Superior temporal gyrus (tissue), 1 donor: ENCODE data around the gene XRN1.

Source experiments
- DNase-seq: peaks from one replicate; pipeline ENCODE4 v3.0.0-alpha.2; 2016; ENCODE audit errors: extremely low spot score

XRN1 gene

GRCh38 chr3:142272200-142272891, 175.5 kb downstream of the XRN1 start:
- peak; percentile 88 for DNase-seq

DNA sequence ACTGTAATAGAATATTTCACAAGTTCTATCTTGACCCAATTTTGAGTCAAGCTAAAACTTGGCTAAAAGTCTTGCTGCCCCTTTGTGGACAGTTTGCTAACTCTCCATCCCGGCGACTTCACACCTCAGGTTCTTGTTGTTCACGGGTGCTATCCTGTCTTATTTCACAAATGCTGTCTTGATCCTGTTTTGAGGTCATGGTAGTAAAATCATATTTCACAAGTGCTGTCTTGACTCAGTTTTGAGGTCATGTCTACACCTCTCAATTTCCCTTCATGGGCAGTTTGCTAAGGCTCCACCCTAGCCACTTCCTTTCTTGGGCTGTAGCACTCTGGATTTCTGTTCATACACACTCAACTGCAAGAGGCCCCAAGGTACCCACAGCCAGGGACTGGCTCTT, 177.4 kb downstream of the XRN1 start:
- DNase-seq: no peak

DNA sequence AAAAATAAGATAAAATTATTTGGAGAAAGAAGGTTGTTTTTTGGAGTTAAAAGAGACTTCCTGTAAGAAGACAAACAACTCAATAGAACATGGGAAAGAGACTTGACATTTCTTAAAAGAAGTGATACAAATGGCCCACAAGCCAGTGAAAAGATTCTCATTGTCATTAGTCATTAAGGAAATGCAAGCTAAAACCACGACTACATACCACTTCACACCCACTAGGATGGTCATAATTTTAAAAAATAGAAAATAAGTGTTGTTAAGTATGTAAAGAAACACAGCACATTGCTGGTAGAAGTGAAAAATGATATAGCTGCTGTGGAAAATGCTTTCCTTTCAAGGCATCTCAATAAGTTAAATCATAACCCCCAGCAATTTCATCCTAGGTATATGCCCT, 178.1 kb downstream of the XRN1 start:
- DNase-seq: no peak

DNA sequence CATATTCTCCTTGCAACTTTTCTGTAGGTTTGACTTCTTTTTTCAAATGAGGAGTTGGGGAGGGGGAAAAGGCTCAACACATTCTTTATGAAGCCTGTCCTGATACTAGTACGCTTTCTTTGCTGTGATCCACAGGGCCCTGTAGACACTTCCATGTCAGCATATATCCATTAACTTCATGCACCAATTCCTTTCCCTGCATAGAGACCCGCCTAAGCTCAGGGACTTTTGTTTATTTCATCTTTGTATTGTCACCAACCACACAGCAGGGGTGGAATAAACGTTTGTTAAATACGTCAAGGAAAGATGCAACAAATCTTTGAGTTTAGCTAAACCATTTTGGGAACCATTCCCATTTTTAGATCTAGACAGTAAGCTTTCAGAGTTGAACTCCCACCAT, 179.4 kb downstream of the XRN1 start:
- no peak for DNase-seq

GRCh38 chr3:142267269-142267668, 180.6 kb downstream of the XRN1 start:
- no peak for DNase-seq

DNA sequence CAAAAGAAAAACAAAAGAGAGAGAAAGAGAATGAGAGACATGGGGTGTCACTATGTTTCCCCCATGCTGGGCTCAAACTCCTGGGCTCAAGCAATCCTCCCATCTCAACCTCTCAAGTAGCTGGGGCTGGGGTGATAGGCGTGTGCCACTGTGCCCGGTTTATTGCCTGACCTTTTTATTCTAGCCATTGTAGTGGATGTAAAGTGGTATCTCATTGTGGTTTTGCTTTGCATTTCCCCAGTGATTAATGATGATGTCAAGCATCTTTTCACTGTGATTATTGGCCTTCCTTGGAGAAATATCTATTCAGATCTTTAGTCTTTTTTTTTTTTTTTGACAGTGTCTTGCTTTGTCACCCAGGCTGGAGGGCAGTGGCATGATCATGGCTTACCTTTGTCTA, 184.7 kb downstream of the XRN1 start:
- DNase-seq: no peak

GRCh38 chr3:142259359-142259758, 188.5 kb downstream of the XRN1 start:
- DNase-seq: no peak

DNA sequence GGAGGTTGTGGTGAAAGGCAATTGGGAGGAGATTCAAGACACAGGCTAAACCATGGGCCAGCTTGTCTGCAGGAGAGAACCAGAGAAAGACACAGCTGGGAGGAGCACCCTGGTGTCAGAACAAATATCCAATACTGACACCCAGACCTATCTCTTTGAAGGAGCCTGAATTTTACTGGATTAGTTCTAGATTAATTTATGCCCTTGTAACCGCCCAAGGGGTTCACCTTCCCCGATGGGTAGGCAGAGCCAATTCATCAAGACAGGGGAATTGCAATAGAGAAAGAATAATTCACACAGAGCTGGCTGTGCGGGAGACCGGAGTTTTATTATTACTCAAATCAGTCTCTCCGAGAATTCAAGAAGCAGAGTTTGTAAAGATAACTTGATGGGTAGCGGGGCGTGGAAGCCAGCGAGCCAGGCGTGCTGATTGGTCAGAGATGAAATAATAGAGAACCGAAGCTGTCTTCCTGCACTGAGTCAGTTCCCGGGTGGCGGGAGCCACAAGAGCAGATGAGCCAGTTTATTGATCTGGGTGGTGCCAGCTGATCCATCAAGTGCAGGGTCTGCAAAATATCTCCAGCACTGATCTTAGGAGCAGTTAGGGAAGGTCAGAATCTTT, 191.0 kb downstream of the XRN1 start:
- no peak for DNase-seq
